NB4 (cell line): ENCODE measurements around the gene SSTR4.
"Not testable (repeated sequence)": the region's sequence is repeated elsewhere in the genome, so short reads cannot be mapped to it uniquely, and the experiment has no call there.

Source experiments
- DNase-seq: peaks from one replicate; pipeline ENCODE4 v3.0.0; 2010; ENCODE audit warnings: low read depth
- H3K4me3 ChIP-seq: one replicate; pipeline ENCODE4 v1.5.1; 2011; ENCODE audit warnings: mild to moderate bottlenecking, low read depth, low read length, moderate library complexity
- MAX ChIP-seq: IDR thresholded peaks from 2 replicates; pipeline ENCODE4 v1.6.1; 2011; ENCODE audit warnings: low read depth, low read length
- MYC ChIP-seq: IDR thresholded peaks from 2 replicates; pipeline ENCODE4 v1.6.1; 2011; ENCODE audit warnings: low read depth, low read length
- POLR2A ChIP-seq: IDR thresholded peaks from 2 replicates; pipeline ENCODE4 v1.6.1; 2011; ENCODE audit warnings: mild to moderate bottlenecking; ENCODE audit not compliant: insufficient read length; ENCODE audit errors: extremely low read depth
- TF ChIP-seq, protein P1 (sequence below): IDR thresholded peaks from one replicate; pipeline ENCODE4 v1.5.1; 2012; ENCODE audit warnings: low read depth, low read length

The SSTR4 gene, protein sequence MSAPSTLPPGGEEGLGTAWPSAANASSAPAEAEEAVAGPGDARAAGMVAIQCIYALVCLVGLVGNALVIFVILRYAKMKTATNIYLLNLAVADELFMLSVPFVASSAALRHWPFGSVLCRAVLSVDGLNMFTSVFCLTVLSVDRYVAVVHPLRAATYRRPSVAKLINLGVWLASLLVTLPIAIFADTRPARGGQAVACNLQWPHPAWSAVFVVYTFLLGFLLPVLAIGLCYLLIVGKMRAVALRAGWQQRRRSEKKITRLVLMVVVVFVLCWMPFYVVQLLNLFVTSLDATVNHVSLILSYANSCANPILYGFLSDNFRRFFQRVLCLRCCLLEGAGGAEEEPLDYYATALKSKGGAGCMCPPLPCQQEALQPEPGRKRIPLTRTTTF

GRCh38 chr20:23034721-23035671 is at the start of gene SSTR4:
Gene SSTR4 (plus strand): TSS chr20:23035312. CDS start chr20:23035484, 172 bp downstream.
- TF ChIP-seq MYC (no peak), POLR2A (no peak), MAX (no peak)
- TF ChIP-seq, protein P1, sequence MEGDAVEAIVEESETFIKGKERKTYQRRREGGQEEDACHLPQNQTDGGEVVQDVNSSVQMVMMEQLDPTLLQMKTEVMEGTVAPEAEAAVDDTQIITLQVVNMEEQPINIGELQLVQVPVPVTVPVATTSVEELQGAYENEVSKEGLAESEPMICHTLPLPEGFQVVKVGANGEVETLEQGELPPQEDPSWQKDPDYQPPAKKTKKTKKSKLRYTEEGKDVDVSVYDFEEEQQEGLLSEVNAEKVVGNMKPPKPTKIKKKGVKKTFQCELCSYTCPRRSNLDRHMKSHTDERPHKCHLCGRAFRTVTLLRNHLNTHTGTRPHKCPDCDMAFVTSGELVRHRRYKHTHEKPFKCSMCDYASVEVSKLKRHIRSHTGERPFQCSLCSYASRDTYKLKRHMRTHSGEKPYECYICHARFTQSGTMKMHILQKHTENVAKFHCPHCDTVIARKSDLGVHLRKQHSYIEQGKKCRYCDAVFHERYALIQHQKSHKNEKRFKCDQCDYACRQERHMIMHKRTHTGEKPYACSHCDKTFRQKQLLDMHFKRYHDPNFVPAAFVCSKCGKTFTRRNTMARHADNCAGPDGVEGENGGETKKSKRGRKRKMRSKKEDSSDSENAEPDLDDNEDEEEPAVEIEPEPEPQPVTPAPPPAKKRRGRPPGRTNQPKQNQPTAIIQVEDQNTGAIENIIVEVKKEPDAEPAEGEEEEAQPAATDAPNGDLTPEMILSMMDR, result no peak
- DNase-seq, result no peak
- H3K4me3 ChIP-seq, result no peak within 1 kb of the TSS

GRCh38 chr20:22986601-22987000 is 48.5 kb upstream of the SSTR4 start:
- no peak overlapping the region for H3K4me3 ChIP-seq
- TF ChIP-seq POLR2A, result no peak
- no peak for TF ChIP-seq MYC
- TF ChIP-seq MAX, result no peak
- TF ChIP-seq, protein P1, result no peak
- no peak for DNase-seq

GRCh38 chr20:22991424-22991823 is 43.7 kb upstream of the SSTR4 start:
- not testable (repeated sequence) for DNase-seq, H3K4me3 ChIP-seq

- no peak for DNase-seq
- TF ChIP-seq MAX (no peak), POLR2A (no peak), MYC (no peak)
- TF ChIP-seq, protein P1, result no peak
- H3K4me3 ChIP-seq, result no peak overlapping the region
Measured at GRCh38 chr20:22993823-22994222, 41.3 kb upstream of the SSTR4 start.

GRCh38 chr20:22995923-22996322 is 39.2 kb upstream of the SSTR4 start:
- DNase-seq, result no peak
- H3K4me3 ChIP-seq, result no peak overlapping the region
- TF ChIP-seq, protein P1, result no peak
- no peak for TF ChIP-seq MYC

- DNase-seq, result no peak
- no peak overlapping the region for H3K4me3 ChIP-seq
- no peak for TF ChIP-seq POLR2A
- TF ChIP-seq, protein P1, result no peak
- TF ChIP-seq MAX, result no peak
- TF ChIP-seq MYC, result no peak
Measured at GRCh38 chr20:22998476-22998875, 36.6 kb upstream of the SSTR4 start.
